Neural cell (in vitro differentiated cells): ENCODE results near the gene PGC.

Experiments
- POLR2AphosphoS5 ChIP-seq: IDR thresholded peaks from 2 replicates; pipeline ENCODE4 v1.6.1; 2012
- TAF1 ChIP-seq: IDR thresholded peaks from 2 replicates; pipeline ENCODE4 v1.6.1; 2012; ENCODE audit warnings: low read depth
- TF ChIP-seq, protein P1 (sequence below): fragments of 450-650 bp; IDR thresholded peaks from 2 replicates; pipeline ENCODE4 v1.5.1; 2014; ENCODE audit warnings: antibody characterized with exemption, mild to moderate bottlenecking, moderate library complexity; ENCODE audit not compliant: poor library complexity, severe bottlenecking
- TF ChIP-seq, protein P2 (sequence below): IDR thresholded peaks from 2 replicates; pipeline ENCODE4 v1.6.1; 2012; ENCODE audit warnings: borderline replicate concordance

DNA sequence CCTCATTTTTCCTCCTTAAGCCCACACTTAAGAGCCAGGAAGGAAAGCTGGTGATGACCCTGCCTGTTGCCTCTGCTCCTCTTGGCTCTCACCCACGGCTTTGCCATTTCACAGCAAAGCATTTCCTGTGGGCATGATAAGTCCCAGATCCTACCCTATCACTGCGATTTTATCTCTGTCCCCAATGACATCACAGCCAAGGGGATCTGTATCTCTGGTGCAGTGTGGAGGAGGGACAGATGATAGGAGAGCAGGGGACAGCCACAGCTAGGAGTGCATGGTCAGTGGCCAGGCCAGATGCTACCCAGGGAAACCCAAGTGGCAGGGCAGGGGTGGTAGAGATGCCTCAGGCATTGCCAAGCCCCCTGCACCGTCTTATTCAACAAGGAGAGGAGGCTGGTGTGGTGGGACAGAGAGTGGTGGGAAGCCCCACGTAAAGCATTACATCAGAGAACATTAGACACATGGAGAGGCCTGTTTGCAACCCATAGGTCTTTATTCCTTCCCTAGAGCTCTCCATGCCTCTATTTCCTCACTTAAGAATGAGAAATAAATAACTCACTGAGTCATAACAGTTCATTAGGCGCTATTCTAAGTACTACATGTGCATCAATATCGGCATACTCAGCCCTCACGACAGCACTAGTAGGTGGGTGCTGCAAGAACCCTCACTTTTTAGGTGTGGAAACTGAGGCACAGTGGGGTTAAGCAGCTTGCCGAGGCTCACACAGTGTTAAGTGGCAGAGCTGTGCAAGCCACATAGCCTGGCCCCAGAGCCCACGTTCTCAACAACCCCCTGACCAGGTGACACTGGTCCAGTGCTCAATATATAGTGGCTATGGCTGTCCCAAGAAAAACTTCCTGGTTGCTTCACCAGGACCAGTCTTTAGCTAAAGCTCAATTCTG, 16.4 kb downstream of the PGC start:
- TF ChIP-seq TAF1 (no peak), POLR2AphosphoS5 (no peak)
- TF ChIP-seq, protein P1, sequence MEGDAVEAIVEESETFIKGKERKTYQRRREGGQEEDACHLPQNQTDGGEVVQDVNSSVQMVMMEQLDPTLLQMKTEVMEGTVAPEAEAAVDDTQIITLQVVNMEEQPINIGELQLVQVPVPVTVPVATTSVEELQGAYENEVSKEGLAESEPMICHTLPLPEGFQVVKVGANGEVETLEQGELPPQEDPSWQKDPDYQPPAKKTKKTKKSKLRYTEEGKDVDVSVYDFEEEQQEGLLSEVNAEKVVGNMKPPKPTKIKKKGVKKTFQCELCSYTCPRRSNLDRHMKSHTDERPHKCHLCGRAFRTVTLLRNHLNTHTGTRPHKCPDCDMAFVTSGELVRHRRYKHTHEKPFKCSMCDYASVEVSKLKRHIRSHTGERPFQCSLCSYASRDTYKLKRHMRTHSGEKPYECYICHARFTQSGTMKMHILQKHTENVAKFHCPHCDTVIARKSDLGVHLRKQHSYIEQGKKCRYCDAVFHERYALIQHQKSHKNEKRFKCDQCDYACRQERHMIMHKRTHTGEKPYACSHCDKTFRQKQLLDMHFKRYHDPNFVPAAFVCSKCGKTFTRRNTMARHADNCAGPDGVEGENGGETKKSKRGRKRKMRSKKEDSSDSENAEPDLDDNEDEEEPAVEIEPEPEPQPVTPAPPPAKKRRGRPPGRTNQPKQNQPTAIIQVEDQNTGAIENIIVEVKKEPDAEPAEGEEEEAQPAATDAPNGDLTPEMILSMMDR, result no peak
- TF ChIP-seq, protein P2, sequence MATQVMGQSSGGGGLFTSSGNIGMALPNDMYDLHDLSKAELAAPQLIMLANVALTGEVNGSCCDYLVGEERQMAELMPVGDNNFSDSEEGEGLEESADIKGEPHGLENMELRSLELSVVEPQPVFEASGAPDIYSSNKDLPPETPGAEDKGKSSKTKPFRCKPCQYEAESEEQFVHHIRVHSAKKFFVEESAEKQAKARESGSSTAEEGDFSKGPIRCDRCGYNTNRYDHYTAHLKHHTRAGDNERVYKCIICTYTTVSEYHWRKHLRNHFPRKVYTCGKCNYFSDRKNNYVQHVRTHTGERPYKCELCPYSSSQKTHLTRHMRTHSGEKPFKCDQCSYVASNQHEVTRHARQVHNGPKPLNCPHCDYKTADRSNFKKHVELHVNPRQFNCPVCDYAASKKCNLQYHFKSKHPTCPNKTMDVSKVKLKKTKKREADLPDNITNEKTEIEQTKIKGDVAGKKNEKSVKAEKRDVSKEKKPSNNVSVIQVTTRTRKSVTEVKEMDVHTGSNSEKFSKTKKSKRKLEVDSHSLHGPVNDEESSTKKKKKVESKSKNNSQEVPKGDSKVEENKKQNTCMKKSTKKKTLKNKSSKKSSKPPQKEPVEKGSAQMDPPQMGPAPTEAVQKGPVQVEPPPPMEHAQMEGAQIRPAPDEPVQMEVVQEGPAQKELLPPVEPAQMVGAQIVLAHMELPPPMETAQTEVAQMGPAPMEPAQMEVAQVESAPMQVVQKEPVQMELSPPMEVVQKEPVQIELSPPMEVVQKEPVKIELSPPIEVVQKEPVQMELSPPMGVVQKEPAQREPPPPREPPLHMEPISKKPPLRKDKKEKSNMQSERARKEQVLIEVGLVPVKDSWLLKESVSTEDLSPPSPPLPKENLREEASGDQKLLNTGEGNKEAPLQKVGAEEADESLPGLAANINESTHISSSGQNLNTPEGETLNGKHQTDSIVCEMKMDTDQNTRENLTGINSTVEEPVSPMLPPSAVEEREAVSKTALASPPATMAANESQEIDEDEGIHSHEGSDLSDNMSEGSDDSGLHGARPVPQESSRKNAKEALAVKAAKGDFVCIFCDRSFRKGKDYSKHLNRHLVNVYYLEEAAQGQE, result no peak
